ENCODE results near the gene IMMP1L.
A peak's percentile ranks its signal among the peaks of the same experiment; 100 is the strongest.
"Not testable (repeated sequence)": the region's sequence is repeated elsewhere in the genome, so short reads cannot be mapped to it uniquely, and the experiment has no call there.

IMMP1L gene

GRCh38 chr11:31509429-31510345 lies at the start of gene IMMP1L, which contains the start of gene ELP4:
Gene IMMP1L (minus strand): TSS chr11:31509622. CDS start chr11:31463276, 46,346 bp downstream.
Gene ELP4 (plus strand): TSS chr11:31509767. CDS start chr11:31509785, 18 bp downstream.
- peak; percentile 97 for DNase-seq (ENCODE audit: low spot score)

GRCh38 chr11:31558001-31558400 lies 48.6 kb upstream of the IMMP1L start:
- no peak for DNase-seq (ENCODE audit: low spot score)

GRCh38 chr11:31555938-31556337 lies 46.5 kb upstream of the IMMP1L start:
- DNase-seq (ENCODE audit: low spot score): no peak

GRCh38 chr11:31542862-31543261 lies 33.4 kb upstream of the IMMP1L start:
- DNase-seq (ENCODE audit: low spot score): no peak

DNA sequence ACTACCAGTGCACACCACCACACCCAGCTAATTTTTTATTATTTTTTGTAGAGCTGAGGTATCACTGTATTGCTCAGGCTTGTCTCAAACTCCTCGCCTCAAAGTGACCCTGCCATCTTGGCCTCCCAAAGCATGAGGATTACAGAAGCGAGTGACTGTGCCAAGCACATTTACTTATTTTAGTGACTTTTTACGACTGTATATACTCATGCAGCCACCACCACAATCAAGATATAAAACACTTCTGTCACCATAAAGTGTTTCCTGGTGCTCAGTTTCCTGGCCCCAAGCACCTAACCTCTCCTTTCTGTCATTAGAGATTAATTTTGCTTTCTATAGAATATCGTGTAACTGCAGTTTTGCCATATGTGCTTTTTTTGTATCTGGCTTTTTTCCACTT lies 26.1 kb upstream of the IMMP1L start:
- DNase-seq (ENCODE audit: low spot score): no peak

DNA sequence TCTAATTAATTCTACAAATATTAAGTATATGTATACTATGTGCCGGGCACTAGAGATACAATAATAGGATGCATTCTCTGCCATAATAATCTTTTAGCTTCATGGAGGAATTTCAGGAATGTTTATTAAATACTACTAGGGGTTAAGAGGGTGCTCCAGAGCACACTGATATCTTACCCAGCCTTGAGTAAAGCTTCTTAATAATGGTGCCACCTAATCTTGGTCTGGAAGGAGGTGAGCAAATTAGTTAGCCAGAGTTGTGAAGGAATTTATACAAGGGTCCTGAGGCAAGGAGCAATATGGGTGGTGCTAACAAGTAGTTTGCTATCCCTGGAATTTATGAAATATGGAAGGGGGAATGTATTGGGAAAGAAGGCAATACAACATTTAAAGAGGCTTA lies 21.9 kb upstream of the IMMP1L start:
- no peak for DNase-seq (ENCODE audit: low spot score)

- DNase-seq (ENCODE audit: low spot score): no peak
Observed at GRCh38 chr11:31529701-31530100, 20.3 kb upstream of the IMMP1L start.

- DNase-seq (ENCODE audit: low spot score): no peak
Observed at GRCh38 chr11:31529189-31529588, 19.8 kb upstream of the IMMP1L start.

- no peak for DNase-seq (ENCODE audit: low spot score)
Observed at GRCh38 chr11:31521497-31522150, 12.2 kb upstream of the IMMP1L start.

DNA sequence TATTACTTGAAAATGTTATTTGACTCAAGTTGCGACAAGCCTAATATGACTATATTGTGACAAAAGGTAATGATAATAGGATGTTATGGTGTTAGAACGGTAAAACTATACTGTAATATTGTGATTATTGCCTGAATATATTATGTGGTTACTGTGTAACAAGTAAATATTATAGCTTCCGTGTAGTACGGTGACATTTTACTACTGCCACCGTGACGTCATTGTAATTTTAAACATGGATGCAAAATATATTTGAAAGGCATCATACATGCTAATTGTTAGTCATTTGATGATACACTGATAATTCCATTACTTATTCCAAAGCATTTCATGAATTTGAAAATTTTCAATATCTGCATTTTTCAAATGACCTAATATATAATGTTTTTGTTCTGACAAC lies 2.7 kb upstream of the IMMP1L start:
- no peak for DNase-seq (ENCODE audit: low spot score)

GRCh38 chr11:31509051-31509428 lies 382 bp downstream of the IMMP1L start:
- no peak for DNase-seq (ENCODE audit: low spot score)

DNA sequence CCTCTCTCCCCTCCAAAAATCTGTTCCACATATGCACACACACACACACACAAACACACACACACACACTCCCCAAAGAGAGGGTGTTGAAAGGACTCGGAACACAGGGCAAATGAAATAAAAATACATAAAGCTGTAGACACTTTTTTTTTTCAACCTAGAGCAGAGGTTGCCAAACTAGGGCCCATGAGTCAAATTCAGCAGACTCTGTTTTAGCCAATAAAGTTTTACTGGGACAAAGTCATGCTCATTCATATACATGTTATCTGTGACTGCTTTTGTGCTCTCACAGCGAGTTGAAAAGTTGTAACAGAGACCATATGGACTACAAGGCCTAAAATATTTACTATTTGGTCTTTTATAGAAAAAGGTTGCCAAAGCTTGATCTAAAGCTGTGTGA lies 8.9 kb downstream of the IMMP1L start:
- DNase-seq (ENCODE audit: low spot score): no peak

DNA sequence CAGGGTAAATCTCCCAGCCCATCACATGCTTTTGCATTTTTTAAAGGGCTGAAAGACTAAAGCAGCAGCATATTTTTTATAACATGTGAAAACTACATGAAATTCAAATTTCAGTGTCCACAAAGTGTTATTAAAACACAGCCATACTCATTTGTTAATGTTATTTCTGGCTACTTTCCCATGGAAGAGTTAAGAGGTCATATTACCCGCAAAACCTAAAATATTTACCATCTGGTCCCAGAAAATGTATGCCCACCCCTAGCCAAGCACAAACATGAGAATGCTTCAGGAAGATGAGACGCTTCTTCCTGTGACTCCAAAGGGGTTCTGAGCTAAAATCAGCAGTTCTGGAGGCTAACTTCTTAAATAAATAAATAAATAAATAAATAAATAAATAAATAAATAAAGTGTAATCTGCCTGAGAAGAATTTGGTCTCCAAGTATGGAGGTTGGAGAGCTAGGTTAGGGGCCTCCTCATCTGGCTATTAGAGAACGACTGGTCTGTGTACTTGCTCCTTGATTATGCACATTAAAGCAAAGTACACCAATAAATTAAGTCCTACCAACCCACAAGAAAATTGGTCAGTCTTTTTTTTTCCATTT lies 9.7 kb downstream of the IMMP1L start:
- DNase-seq (ENCODE audit: low spot score): no peak

GRCh38 chr11:31493762-31494161 lies 15.7 kb downstream of the IMMP1L start:
- not testable (repeated sequence) for DNase-seq (ENCODE audit: low spot score)

- DNase-seq (ENCODE audit: low spot score): no peak
Observed at GRCh38 chr11:31493235-31493634, 16.2 kb downstream of the IMMP1L start.

DNA sequence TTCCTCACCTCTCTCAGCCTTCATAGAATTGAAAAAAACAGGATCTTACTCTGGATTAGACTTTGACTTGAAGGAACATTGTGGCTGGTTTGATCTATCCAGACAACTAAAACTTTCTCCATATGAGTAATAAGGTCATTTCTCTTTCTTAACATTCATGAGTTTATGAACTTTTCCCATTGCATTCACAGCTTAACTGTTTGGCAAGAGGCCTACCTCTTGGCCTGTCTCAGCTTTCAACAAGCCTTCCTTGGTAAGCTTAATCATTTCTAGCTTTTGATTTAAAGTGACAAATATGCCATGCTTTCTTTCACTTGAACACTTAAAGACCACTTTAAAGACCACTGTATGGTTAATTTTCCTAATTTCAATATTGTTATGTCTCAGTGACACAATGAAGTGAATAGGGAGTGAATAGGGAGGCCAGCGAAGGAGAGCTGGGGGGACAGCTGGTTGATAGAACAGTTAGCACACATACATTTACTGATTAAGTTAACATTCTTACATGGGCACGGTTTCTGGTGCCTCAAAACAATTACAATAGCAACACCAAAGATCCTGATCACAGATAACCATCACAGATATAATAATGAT lies 17.0 kb downstream of the IMMP1L start:
- peak; percentile 15 for DNase-seq (ENCODE audit: low spot score)

DNA sequence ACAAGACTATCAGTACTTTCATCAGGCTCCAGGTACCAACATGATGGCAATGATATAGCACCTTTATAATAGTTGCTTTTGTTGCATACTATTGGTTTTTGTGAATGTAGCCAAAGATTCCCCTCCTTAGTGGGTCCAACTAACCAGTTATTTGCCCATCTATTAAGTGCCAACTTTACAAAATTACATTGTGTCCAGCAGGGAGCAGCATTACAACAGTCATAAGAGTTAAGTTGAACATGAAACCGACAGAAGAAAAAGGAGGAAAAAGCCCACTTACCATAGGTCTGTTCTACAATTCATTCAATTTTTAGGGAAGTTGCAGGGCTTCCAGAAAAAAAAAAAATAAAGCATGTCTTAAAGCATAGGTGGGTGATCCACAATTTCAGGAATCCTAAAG lies 21.6 kb downstream of the IMMP1L start:
- peak; percentile 56 for DNase-seq (ENCODE audit: low spot score)

- no peak for DNase-seq (ENCODE audit: low spot score)
Observed at GRCh38 chr11:31484497-31484896, 24.9 kb downstream of the IMMP1L start.

- no peak for DNase-seq (ENCODE audit: low spot score)
Observed at GRCh38 chr11:31480930-31481329, 28.5 kb downstream of the IMMP1L start.

- no peak for DNase-seq (ENCODE audit: low spot score)
Observed at GRCh38 chr11:31479066-31479465, 30.4 kb downstream of the IMMP1L start.

DNA sequence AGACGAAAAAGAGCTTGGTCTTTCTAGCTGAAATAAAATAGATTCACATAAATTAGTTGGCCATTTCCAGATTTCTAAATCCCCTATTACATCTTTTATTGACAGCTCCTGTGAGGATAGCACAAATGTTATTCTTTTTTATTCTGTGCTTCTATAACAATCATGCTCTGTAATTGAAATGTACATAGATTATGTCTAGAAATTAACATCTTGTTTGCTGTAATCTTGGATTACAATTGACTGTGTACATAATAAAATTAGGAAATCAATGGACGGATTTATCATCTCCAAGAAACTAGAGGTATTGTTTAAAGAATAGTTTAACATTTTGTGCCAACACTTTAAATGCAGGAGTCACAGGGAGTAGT lies 31.2 kb downstream of the IMMP1L start:
- no peak for DNase-seq (ENCODE audit: low spot score)

DNA sequence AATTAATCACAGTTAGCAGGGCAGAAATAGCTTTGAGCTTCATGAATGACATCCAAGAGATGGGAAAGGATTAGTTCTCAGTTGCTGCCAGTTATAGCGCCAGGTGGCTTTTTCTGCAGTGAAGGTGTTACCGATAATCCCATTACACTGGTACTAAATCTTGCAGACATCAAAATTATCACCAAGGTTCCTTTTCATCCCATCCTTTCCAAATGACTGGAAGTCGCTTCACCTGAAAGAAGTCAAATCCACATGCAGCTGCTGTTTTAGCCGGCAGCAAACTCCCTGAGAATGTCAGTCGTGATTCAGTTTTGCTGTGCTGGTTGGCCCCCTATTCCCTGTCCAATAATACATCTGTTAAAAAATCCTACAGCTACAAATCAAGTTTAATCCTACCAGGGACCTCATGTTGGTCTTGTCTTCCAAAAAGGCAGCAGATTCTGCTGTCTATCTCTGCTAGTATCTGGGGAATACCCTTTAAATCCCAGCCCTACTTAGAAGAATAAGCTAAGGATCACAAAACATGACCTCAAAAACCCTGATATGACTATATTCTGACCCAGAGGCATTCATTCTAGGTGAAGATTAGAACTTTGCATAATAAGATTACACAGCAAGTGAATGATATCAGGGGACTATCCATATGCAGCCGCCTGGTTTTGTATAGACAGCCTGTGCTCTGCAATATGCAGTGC lies 31.7 kb downstream of the IMMP1L start:
- no peak for DNase-seq (ENCODE audit: low spot score)
